OCI-M1 (cell line): ENCODE results near the gene FTO.
A peak's percentile ranks its signal among the peaks of the same experiment; 100 is the strongest.
"Not testable (repeated sequence)": the region's sequence is repeated elsewhere in the genome, so short reads cannot be mapped to it uniquely, and the experiment has no call there.

Experiments used
- DNase-seq: peaks from one replicate; lab custom pipeline; 2025; lab: John Stamatoyannopoulos, UW

FTO gene

DNA sequence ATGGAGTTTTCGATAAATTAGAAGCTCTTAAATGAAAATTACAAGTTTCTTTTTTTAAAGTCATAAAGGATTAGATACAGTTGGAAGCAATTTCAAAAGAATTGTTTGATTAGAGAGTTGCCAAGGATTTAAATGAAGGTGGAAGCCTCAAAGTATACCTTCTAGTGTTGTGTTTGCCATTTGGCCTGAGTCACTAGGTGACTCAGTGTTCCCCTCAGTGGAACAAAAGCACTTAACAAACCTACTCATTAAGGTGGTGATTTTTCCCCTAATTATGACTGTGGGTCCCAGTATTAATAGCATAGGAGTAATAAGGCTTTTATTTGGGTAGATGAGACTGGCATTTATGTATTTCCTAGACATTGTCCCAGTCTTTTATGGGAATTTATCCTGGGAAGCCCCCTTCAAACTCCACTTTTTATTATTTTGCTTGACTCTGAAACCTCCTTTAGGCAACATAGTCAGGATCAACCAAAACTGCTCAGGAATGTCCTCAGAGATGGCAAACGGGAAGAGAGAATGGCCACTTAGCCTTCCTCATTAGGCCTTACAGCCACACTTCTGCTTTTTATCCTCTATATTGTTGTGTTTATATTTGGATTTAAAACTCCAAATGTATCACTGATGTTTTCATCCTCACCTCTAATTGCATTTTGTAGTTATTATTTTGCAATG is 161.0 kb downstream of the FTO start:
- no peak for DNase-seq

GRCh38 chr16:53865494-53865863 is 161.5 kb downstream of the FTO start:
- DNase-seq, result peak; percentile 85

DNA sequence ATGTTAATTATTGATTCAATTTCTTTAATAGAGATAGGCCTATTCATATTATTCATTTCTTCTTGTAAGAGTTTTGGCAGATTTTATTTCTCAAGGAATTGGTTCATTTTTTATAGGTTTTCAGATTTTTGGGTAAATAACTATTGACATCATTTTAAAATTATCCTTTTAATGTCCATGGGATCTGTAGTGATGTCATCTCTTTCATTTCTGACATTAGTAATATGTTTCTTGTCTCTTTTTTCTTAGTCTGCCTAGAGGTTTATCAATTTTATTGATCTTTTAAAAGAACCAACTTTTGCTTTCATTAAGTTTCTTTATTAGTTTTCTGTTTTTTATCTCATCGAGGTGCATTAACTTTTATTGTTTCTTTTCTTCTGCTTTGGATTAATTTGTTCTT is 162.6 kb downstream of the FTO start:
- peak; percentile 27 for DNase-seq

GRCh38 chr16:53870831-53871230 is 166.9 kb downstream of the FTO start:
- DNase-seq, result peak; percentile 3

- peak; percentile 6 for DNase-seq
Measured at GRCh38 chr16:53872248-53873221, 168.6 kb downstream of the FTO start.

- no peak for DNase-seq
Measured at GRCh38 chr16:53876811-53877210, 172.9 kb downstream of the FTO start.

DNA sequence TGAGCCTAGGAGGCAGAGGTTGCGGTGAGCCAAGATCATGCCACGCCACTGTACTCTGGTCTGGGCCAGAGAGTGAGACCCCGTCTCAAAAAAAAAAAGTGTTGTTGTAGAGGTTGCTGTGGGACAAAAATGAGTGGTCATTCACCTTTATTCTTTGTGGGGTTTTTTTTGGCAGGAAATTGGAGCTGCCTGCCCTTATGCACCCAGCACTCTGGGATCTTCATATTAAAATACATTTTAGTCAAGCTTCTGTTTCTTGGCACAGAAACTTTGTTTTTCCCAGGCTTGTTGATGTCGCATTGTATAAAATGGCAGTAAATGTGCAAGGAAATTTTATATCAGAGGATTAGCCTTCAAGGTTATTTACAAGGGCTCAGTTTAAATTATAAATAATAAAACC is 174.3 kb downstream of the FTO start:
- DNase-seq, result no peak

DNA sequence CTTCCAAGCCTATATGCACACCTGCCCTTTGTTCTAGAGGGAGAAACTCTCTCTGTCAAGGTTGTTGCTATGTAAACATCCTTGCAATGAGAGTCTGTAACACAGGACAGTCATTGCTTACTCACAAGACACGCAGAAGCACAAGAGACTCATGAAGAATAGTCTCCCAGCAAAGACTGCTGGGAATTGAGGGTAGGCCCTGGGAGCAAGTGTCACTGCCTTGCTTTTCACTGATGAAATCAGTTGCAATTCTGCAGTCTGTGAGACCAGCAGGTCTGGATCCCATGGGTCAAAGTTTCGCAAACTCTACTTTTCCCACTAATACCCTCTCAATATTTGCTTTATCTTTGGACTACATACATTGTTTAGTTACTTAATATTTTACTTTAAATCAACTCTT is 177.4 kb downstream of the FTO start:
- peak; percentile 60 for DNase-seq

DNA sequence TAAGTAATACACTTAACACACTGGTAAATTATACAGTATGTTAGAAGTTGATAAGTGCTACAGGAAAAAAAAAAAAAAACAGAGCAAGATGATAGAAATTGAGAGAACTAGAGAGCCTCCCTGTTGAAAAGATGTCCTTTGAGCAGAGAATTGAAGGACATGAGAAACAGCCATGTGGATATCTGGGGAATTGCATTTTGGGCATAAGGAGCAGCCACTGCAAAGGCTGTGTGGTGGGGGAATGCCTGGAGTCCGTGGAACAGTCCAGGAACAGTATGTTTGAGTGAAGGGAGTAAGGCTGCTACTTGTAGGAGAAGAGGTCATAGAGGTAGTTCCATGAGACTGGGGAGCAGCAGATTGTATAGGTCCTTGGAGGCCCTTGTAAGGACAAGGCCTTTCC is 178.4 kb downstream of the FTO start:
- peak; percentile 9 for DNase-seq

GRCh38 chr16:53884748-53885147 is 180.8 kb downstream of the FTO start:
- no peak for DNase-seq

DNA sequence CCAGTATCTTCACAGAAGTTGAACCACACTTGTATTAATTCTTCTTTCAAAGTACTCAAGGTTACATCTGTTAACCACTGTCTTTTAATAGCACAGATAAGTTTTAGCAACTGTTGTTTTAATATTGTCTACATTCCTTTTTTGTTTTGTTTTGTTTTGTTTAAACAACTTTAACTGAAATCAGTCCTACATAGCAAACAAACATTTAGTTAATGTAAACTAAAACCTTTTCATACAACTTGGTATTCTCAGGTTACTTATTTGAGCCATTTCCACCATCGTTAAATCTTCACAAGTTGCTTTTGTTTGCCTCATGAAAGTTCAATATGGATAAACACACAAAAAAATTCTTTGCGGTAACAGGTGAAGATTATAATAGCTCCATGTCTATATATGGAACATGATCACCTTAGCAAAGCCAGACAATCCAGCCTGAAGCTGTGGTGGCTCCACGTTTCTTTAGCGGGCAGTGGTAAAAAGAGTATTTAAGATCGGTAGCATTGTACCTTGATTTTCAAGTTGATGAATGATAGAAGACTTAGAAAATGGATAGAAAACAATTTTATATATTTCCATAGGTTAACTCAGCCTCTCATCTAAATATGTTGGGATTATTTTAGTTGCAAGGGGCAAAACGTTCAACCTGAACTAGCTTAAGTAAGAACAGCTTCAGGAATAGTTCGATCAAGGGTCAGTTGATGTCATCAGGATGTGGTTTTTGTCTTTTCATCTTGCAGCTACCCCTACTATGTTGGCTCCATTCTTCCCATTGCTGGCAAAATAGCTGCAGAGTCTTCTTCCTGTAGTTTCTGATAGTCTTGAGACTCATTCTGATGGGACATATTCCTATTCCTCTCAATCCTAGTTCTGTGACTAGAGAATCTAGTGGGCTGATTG is 182.8 kb downstream of the FTO start:
- DNase-seq, result no peak

- no peak for DNase-seq
Measured at GRCh38 chr16:53888222-53888621, 184.3 kb downstream of the FTO start.

GRCh38 chr16:53890877-53891276 is 186.9 kb downstream of the FTO start:
- DNase-seq, result not testable (repeated sequence)

- no peak for DNase-seq
Measured at GRCh38 chr16:53891409-53892139, 187.6 kb downstream of the FTO start.

GRCh38 chr16:53892155-53892554 is 188.2 kb downstream of the FTO start:
- peak; percentile 72 for DNase-seq

GRCh38 chr16:53893731-53894435 is 189.9 kb downstream of the FTO start:
- no peak for DNase-seq

GRCh38 chr16:53894686-53895085 is 190.7 kb downstream of the FTO start:
- no peak for DNase-seq

GRCh38 chr16:53895433-53895832 is 191.5 kb downstream of the FTO start:
- DNase-seq, result no peak

- DNase-seq, result no peak
Measured at GRCh38 chr16:53895851-53896250, 191.9 kb downstream of the FTO start.

DNA sequence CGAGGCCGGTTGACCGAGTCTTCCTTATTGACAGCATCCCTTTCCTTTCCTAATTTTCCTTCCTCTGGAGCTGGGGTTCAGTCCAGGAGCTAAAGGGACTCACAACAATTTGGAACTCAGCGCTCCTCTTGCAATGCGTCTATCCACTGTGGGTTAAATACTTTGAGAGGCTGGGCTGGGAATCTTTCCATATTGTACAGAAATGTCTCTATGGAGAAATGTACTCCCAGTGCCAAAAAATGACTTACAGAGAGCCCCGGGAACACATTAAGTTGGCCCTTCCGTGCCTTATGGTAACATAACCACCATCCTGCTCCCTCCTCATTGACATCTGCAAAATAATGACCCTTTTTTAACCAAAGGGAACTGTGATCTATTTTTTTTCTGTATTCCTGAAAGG is 192.8 kb downstream of the FTO start:
- DNase-seq, result no peak

GRCh38 chr16:53898993-53899392 is 195.0 kb downstream of the FTO start:
- DNase-seq, result no peak
